CD4-positive, alpha-beta T cell (primary cell): ENCODE measurements around the gene ITGAX. TPM values are rescaled to one million over a fixed set of nuclear protein-coding genes. Genes with fewer than 3 reads are reported as not detected.

Source experiments
- ATAC-seq: fragments of 200-7000 bp; cut with Tn5 transposase; one replicate; pipeline ENCODE4 v1.10.0; 2022; ENCODE audit warnings: mild to moderate bottlenecking; ENCODE audit not compliant: poor library complexity
- CTCF ChIA-PET: fragments of 350-600 bp; sonication (Branson Sonifier 250); formaldehyde crosslinking; loops from one replicate; lab custom pipeline; 2021; ENCODE audit warnings: antibody characterized with exemption, inconsistent platforms; lab: Charles Lee
- POLR2A ChIA-PET: fragments of 350-600 bp; sonication (Branson Sonifier 250); formaldehyde crosslinking; loops from one replicate; lab custom pipeline; 2021; ENCODE audit warnings: antibody characterized with exemption, inconsistent platforms; lab: Charles Lee
- DNase-seq, 14 experiments: peaks; one replicate each; pipeline ENCODE4 v3.0.0-alpha.2; 2013 to 2020; ENCODE audit warnings: mixed read lengths in 2 of 14
- H3K27ac ChIP-seq, 2 donors: one replicate each; pipeline versions ENCODE4 v1.5.1 to v1.7.0; 2013; ENCODE audit warnings: low read length in 2 of 2, low read depth in 1 of 2, mild to moderate bottlenecking in 1 of 2
- H3K27me3 ChIP-seq, 2 experiments: 1 replicate in 1 of 2; 2 replicates in 1 of 2; pipeline versions ENCODE4 v1.6.1 to v1.7.0; 2013; ENCODE audit warnings: low read length in 2 of 2, control low read depth in 1 of 2, mild to moderate bottlenecking in 1 of 2, moderate library complexity in 1 of 2; ENCODE audit not compliant: insufficient read depth in 2 of 2, control insufficient read depth in 1 of 2
- H3K36me3 ChIP-seq: one replicate; pipeline ENCODE4 v1.6.1; 2013; ENCODE audit warnings: low read length, control low read depth; ENCODE audit not compliant: insufficient read depth
- H3K4me1 ChIP-seq: one replicate; pipeline ENCODE4 v1.6.1; 2013; ENCODE audit warnings: low read length, control low read depth; ENCODE audit not compliant: insufficient read depth
- H3K4me3 ChIP-seq: one replicate; pipeline ENCODE4 v1.5.1; 2013; ENCODE audit warnings: mild to moderate bottlenecking, low read length, moderate library complexity
- H3K9me3 ChIP-seq, 2 experiments: 1 replicate in 1 of 2; 2 replicates in 1 of 2; pipeline versions ENCODE4 v1.6.1 to v1.7.0; 2013; ENCODE audit warnings: low read length in 2 of 2, mild to moderate bottlenecking in 2 of 2, control low read depth in 1 of 2, moderate library complexity in 1 of 2; ENCODE audit not compliant: control insufficient read depth in 1 of 2, insufficient read depth in 1 of 2
- H3K27ac Mint-ChIP-seq: one replicate; pipeline ENCODE4 v1.8.0; 2020; ENCODE audit warnings: mixed read lengths
- H3K27me3 Mint-ChIP-seq: one replicate; pipeline ENCODE4 v1.8.0; 2021; ENCODE audit warnings: mixed read lengths
- H3K36me3 Mint-ChIP-seq: one replicate; pipeline ENCODE4 v1.8.0; 2021; ENCODE audit warnings: low read depth, mixed read lengths
- H3K4me1 Mint-ChIP-seq: one replicate; pipeline ENCODE4 v1.8.0; 2021; ENCODE audit warnings: low read depth, mixed read lengths
- H3K4me3 Mint-ChIP-seq: one replicate; pipeline ENCODE4 v1.8.0; 2020; ENCODE audit warnings: mild to moderate bottlenecking, mixed read lengths
- H3K9me3 Mint-ChIP-seq: one replicate; pipeline ENCODE4 v1.8.0; 2020; ENCODE audit warnings: mixed read lengths
- CTCF ChIP-seq: fragments of 200-600 bp; IDR thresholded peaks from one replicate; pipeline ENCODE4 v1.8.0; 2022; ENCODE audit warnings: antibody characterized with exemption, mild to moderate bottlenecking
- intact Hi-C, 2 experiments: fragments of 100-400 bp; cut with DNase I in 1 of 2; cut with micrococcal nuclease in 1 of 2; formaldehyde crosslinking; loops; one replicate each; pipeline versions ENCODE4 v1.15.1 to v1.9.0; 2023 to 2025; cut with DNase I, micrococcal nuclease
- total RNA-seq, 174 experiments: library from RNA in 2 of 174; stranded (reverse) in 2 of 174; gene quantifications; one replicate each; pipeline ENCODE4 v1.2.3 and lab custom pipeline; 2021 to 2026

The ITGAX gene
- total RNA-seq, 2 experiments from 2014 or later, result 5.5 to 6.0 TPM

- peaks cover 16% of the 10 kb centered on the region for H3K4me1 ChIP-seq
- H3K9me3 ChIP-seq, result peaks cover 0 to 5% of the 10 kb centered on the region in 2 experiments
- Mint-ChIP-seq H3K36me3 (no peaks in the 10 kb centered on the region), H3K9me3 (no peaks in the 10 kb centered on the region), H3K4me1 (peaks cover 15% of the 10 kb centered on the region), H3K27ac (no peak overlapping the region), H3K27me3 (peaks cover 24% of the 10 kb centered on the region), H3K4me3 (peak overlapping the region; percentile 11)
- no peaks in the 10 kb centered on the region for H3K36me3 ChIP-seq
- no peak for ATAC-seq
- H3K27me3 ChIP-seq, result peaks cover 0 to 11% of the 10 kb centered on the region in 2 experiments
- intact Hi-C loops, result loop anchor here in 1 of 2 experiments (10.0 kb wide), 2 partner anchors 148 to 348 kb away; partner anchors contain the start of genes FUS and HSD3B7
- CTCF ChIA-PET, result no interaction called here
- H3K4me3 ChIP-seq, result no peak overlapping the region
- TF ChIP-seq CTCF, result no peak
- POLR2A ChIA-PET, result interaction anchor here (1.7 kb wide), 1 partner anchor 130 kb away, joined by 5 read pairs; the partner anchor contains the start of gene PYCARD
- H3K27ac ChIP-seq, result no peak overlapping the region
- no peak for DNase-seq
Observed at GRCh38 chr16:31332544-31332943, 22.4 kb upstream of the ITGAX start.

- H3K27me3 Mint-ChIP-seq, result peaks cover 24% of the 10 kb centered on the region
- ATAC-seq (peak; percentile 66), DNase-seq (peak in 5 of 14 experiments; percentile 24 to 58 (median 49))
- Histone ChIP-seq H3K4me3 (no peak overlapping the region), H3K4me1 (peaks cover 16% of the 10 kb centered on the region), H3K9me3 (peaks cover 0 to 5% of the 10 kb centered on the region in 2 experiments), H3K27me3 (peaks cover 0 to 11% of the 10 kb centered on the region in 2 experiments), H3K36me3 (no peaks in the 10 kb centered on the region), H3K27ac (no peak overlapping the region)
- peaks cover 25% of the 10 kb centered on the region for H3K4me1 Mint-ChIP-seq
- H3K36me3 Mint-ChIP-seq, result no peaks in the 10 kb centered on the region
- intact Hi-C loops, result loop anchor here in 1 of 2 experiments (10.0 kb wide), 2 partner anchors 149 to 349 kb away; partner anchors contain the start of genes FUS and HSD3B7
- POLR2A ChIA-PET, result interaction anchor here (0.6 to 1.7 kb wide), 2 partner anchors 23 to 132 kb away, joined by 3 to 5 read pairs; partner anchors contain the start of gene PYCARD
- H3K4me3 Mint-ChIP-seq, result peak overlapping the region; percentile 2
- H3K27ac Mint-ChIP-seq, result no peak overlapping the region
- peak; percentile 32 for TF ChIP-seq CTCF
- CTCF ChIA-PET, result interaction anchor here (0.6 kb wide), 1 partner anchor 11 kb away, joined by 3 read pairs; no protein-coding TSS in a partner anchor
- no peaks in the 10 kb centered on the region for H3K9me3 Mint-ChIP-seq
Observed at GRCh38 chr16:31333686-31334649, 21.0 kb upstream of the ITGAX start.

- H3K4me3 ChIP-seq, result no peak overlapping the region
- peaks cover 0 to 10% of the 10 kb centered on the region in 2 experiments for H3K27me3 ChIP-seq
- H3K36me3 Mint-ChIP-seq, result no peaks in the 10 kb centered on the region
- intact Hi-C loops, result loop anchor here in 1 of 2 experiments (10.0 kb wide), 2 partner anchors 150 to 350 kb away; partner anchors contain the start of genes FUS and HSD3B7
- TF ChIP-seq CTCF, result no peak
- H3K27ac Mint-ChIP-seq, result no peak overlapping the region
- H3K4me1 ChIP-seq, result peaks cover 16% of the 10 kb centered on the region
- peaks cover 27% of the 10 kb centered on the region for H3K4me1 Mint-ChIP-seq
- H3K36me3 ChIP-seq, result no peaks in the 10 kb centered on the region
- H3K9me3 Mint-ChIP-seq, result no peaks in the 10 kb centered on the region
- no peak for DNase-seq
- no peak for ATAC-seq
- CTCF ChIA-PET, result no interaction called here
- peaks cover 24% of the 10 kb centered on the region for H3K27me3 Mint-ChIP-seq
- H3K9me3 ChIP-seq, result no peaks in the 10 kb centered on the region
- no peak overlapping the region for H3K27ac ChIP-seq
- POLR2A ChIA-PET, result interaction anchor here (0.6 kb wide), 1 partner anchor 22 kb away, joined by 3 read pairs; no protein-coding TSS in a partner anchor
- no peak overlapping the region for H3K4me3 Mint-ChIP-seq
Observed at GRCh38 chr16:31334934-31335333, 20.0 kb upstream of the ITGAX start.
